Thyroid gland (tissue), 4 donors: ENCODE measurements around the gene TMEM107. TPM values are rescaled to one million over a fixed set of nuclear protein-coding genes. Genes with fewer than 3 reads are reported as not detected.

Experiments
- DNase-seq, 2 donors: peaks; one replicate each; pipeline ENCODE4 v3.0.0-alpha.2; 2019
- H3K27ac ChIP-seq, 3 donors: fragments of 200-600 bp; sonication (generic); 1 replicate in 2 of 3; 2 replicates in 1 of 3; pipeline ENCODE4 v1.5.1; 2016 to 2019; ENCODE audit warnings: mild to moderate bottlenecking in 1 of 3, moderate library complexity in 1 of 3
- H3K27me3 ChIP-seq: fragments of 200-600 bp; sonication (generic); one replicate; pipeline ENCODE4 v1.5.1; 2019
- H3K36me3 ChIP-seq, 2 donors: fragments of 200-600 bp; sonication (generic); one replicate each; pipeline ENCODE4 v1.5.1; 2016 to 2019
- H3K4me1 ChIP-seq, 2 donors: fragments of 200-600 bp; sonication (generic); one replicate each; pipeline ENCODE4 v1.5.1; 2017 to 2019
- H3K4me3 ChIP-seq, 3 donors: fragments of 200-600 bp; sonication (generic); replicated peaks in 1 of 3; 1 replicate in 2 of 3; 2 replicates in 1 of 3; pipeline ENCODE4 v1.5.1; 2016; ENCODE audit warnings: mild to moderate bottlenecking in 1 of 3
- H3K9me3 ChIP-seq: fragments of 200-600 bp; sonication (generic); one replicate; pipeline ENCODE4 v1.5.1; 2017
- CTCF ChIP-seq, 6 experiments: fragments of 200-600 bp in 3 of 6; fragments of 450-650 bp in 3 of 6; sonication (generic) in 3 of 6; IDR thresholded peaks; one replicate each; pipeline ENCODE4 v1.5.1; 2016 to 2019; ENCODE audit warnings: antibody characterized with exemption in 6 of 6, mild to moderate bottlenecking in 2 of 6, inconsistent platforms in 1 of 6, moderate library complexity in 1 of 6
- POLR2A ChIP-seq, 2 donors: fragments of 450-650 bp; IDR thresholded peaks; one replicate each; pipeline ENCODE4 v1.6.1; 2017; ENCODE audit warnings: antibody characterized with exemption in 2 of 2, mild to moderate bottlenecking in 2 of 2, moderate library complexity in 1 of 2
- WGBS, 2 donors: methylation state at CpG; one replicate each; pipeline ENCODE4 v1.1.5; 2017; 5-methylcytosine and 5-hydroxymethylcytosine counted together
- intact Hi-C: fragments of 100-400 bp; cut with DNase I; formaldehyde crosslinking; loops from one replicate; pipeline ENCODE4 v1.15.1; 2023
- total RNA-seq, 4 donors: library from RNA; depleted of rRNA; stranded (reverse); fragments of >200 nt; gene quantifications; one replicate each; pipeline ENCODE4 v1.2.3, GENCODE V29; 2016

The TMEM107 gene
- total RNA-seq, 4 donors from 2014 or later: 19.7 to 34.7 (median 32.2) TPM

- TF ChIP-seq CTCF (IDR thresholded peaks at IDR 0.05) (no peak), POLR2A (IDR thresholded peaks at IDR 0.05) (peak in 1 of 2 donors; percentile 54)
- DNase-seq: peak; percentile 89 to 90
- peaks cover 20 to 22% of the 10 kb centered on the region in 2 donors for H3K4me1 ChIP-seq
- H3K9me3 ChIP-seq: no peaks in the 10 kb centered on the region
- no peaks in the 10 kb centered on the region for H3K27me3 ChIP-seq
- H3K36me3 ChIP-seq: no peaks in the 10 kb centered on the region
- H3K4me3 ChIP-seq: peak overlapping the region; percentile 52 to 76 (median 74)
- intact Hi-C loops: loop anchor here (10.0 kb wide), 2 partner anchors 61 to 109 kb away; partner anchors contain the start of genes HES7 and SLC25A35
- 1% methylated on average over 25 to 29 of the region's 44 CpGs for WGBS, 2 donors
- H3K27ac ChIP-seq: peak overlapping the region; percentile 91 to 99 (median 96)
These were observed 9.6 kb upstream of the TMEM107 start for GRCh38 chr17:8185582-8186445.

GRCh38 chr17:8176998-8177731, 985 bp upstream of the TMEM107 start:
- Histone ChIP-seq H3K27ac (peak overlapping the region in 2 of 3 donors; percentile 73 to 89), H3K4me3 (no peak overlapping the region), H3K9me3 (no peaks in the 10 kb centered on the region), H3K4me1 (peaks cover 21 to 38% of the 10 kb centered on the region in 2 donors), H3K36me3 (no peaks in the 10 kb centered on the region), H3K27me3 (no peaks in the 10 kb centered on the region)
- no peak for TF ChIP-seq POLR2A (IDR thresholded peaks at IDR 0.05)
- TF ChIP-seq CTCF (IDR thresholded peaks at IDR 0.05): no peak
- DNase-seq: no peak
- 77% methylated on average over 19 of the region's 19 CpGs for WGBS, 2 donors
- intact Hi-C loops: no loop called here

- TF ChIP-seq CTCF (IDR thresholded peaks at IDR 0.05): no peak
- no peak for TF ChIP-seq POLR2A (IDR thresholded peaks at IDR 0.05)
- 8 to 10% methylated on average over 11 of the region's 11 CpGs for WGBS, 2 donors
- no peaks in the 10 kb centered on the region for H3K36me3 ChIP-seq
- H3K4me1 ChIP-seq: peaks cover 21 to 38% of the 10 kb centered on the region in 2 donors
- intact Hi-C loops: no loop called here
- DNase-seq: no peak
- peak overlapping the region; percentile 43 to 61 (median 58) for H3K4me3 ChIP-seq
- H3K9me3 ChIP-seq: no peaks in the 10 kb centered on the region
- no peaks in the 10 kb centered on the region for H3K27me3 ChIP-seq
- peak overlapping the region; percentile 64 to 89 (median 73) for H3K27ac ChIP-seq
These were observed 384 bp downstream of the TMEM107 start for GRCh38 chr17:8175795-8176196.

- TF ChIP-seq CTCF (IDR thresholded peaks at IDR 0.05): no peak
- TF ChIP-seq POLR2A (IDR thresholded peaks at IDR 0.05): no peak
- no peaks in the 10 kb centered on the region for H3K9me3 ChIP-seq
- intact Hi-C loops: no loop called here
- H3K36me3 ChIP-seq: no peaks in the 10 kb centered on the region
- peaks cover 21 to 38% of the 10 kb centered on the region in 2 donors for H3K4me1 ChIP-seq
- WGBS, 2 donors: 2 to 7% methylated on average over 14 of the region's 14 CpGs
- no peak for DNase-seq
- peak overlapping the region; percentile 88 to 97 (median 94) for H3K27ac ChIP-seq
- H3K27me3 ChIP-seq: no peaks in the 10 kb centered on the region
- H3K4me3 ChIP-seq: peak overlapping the region in 1 of 3 donors; percentile 8
These were observed 2.3 kb downstream of the TMEM107 start for GRCh38 chr17:8173871-8174322.
